Upper lobe of left lung (tissue), 4 donors: Measurements from ENCODE around the gene TEDC2.

Source experiments
- CTCF ChIP-seq, 6 experiments: fragments of 450-650 bp in 4 of 6; fragments of 200-600 bp in 2 of 6; sonication (generic) in 2 of 6; IDR thresholded peaks; one replicate each; pipeline ENCODE4 v1.5.1; 2016 to 2019; ENCODE audit warnings: antibody characterized with exemption in 6 of 6
- POLR2A ChIP-seq, 4 donors: fragments of 450-650 bp; IDR thresholded peaks; one replicate each; pipeline ENCODE4 v1.5.1; 2016 to 2017; ENCODE audit warnings: antibody characterized with exemption in 4 of 4, mild to moderate bottlenecking in 2 of 4
- POLR2AphosphoS5 ChIP-seq, 2 donors: sonication (generic); formaldehyde crosslinking; IDR thresholded peaks; one replicate each; pipeline ENCODE4 v1.5.1; 2017; ENCODE audit warnings: antibody characterized with exemption in 2 of 2

GRCh38 chr16:2428784-2429033 is 31.2 kb upstream of the TEDC2 start:
- TF ChIP-seq POLR2A (IDR thresholded peaks at IDR 0.05) (no peak), CTCF (IDR thresholded peaks at IDR 0.05) (peak in 3 of 6 experiments; percentile 3 to 7 (median 5)), POLR2AphosphoS5 (IDR thresholded peaks at IDR 0.05) (no peak)
